HUES6 (cell line): ENCODE results near the gene MACROH2A2.
"Not testable (repeated sequence)": the region's sequence is repeated elsewhere in the genome, so short reads cannot be mapped to it uniquely, and the experiment has no call there.

ENCODE experiments used
- H3K27ac ChIP-seq: 2 replicates; pipeline ENCODE4 v1.7.0; 2013; ENCODE audit warnings: low read depth, mild to moderate bottlenecking, low read length, inconsistent platforms
- H3K27me3 ChIP-seq: 2 replicates; pipeline ENCODE4 v1.6.1; 2013; ENCODE audit warnings: low read length; ENCODE audit not compliant: control insufficient read depth, insufficient read depth
- H3K36me3 ChIP-seq: 2 replicates; pipeline ENCODE4 v1.6.1; 2013; ENCODE audit warnings: low read length; ENCODE audit not compliant: control insufficient read depth, insufficient read depth
- H3K4me1 ChIP-seq: 2 replicates; pipeline ENCODE4 v1.6.1; 2013; ENCODE audit warnings: low read length; ENCODE audit not compliant: control insufficient read depth, insufficient read depth
- H3K4me3 ChIP-seq: 2 replicates; pipeline ENCODE4 v1.5.1; 2013; ENCODE audit warnings: low read depth, low read length
- H3K9ac ChIP-seq: one replicate; pipeline ENCODE4 v1.6.1; 2013; ENCODE audit warnings: mild to moderate bottlenecking, low read length
- H3K9me3 ChIP-seq: 2 replicates; pipeline ENCODE4 v1.6.1; 2013; ENCODE audit warnings: low read depth, low read length; ENCODE audit not compliant: control insufficient read depth, insufficient read depth

MACROH2A2 gene

DNA sequence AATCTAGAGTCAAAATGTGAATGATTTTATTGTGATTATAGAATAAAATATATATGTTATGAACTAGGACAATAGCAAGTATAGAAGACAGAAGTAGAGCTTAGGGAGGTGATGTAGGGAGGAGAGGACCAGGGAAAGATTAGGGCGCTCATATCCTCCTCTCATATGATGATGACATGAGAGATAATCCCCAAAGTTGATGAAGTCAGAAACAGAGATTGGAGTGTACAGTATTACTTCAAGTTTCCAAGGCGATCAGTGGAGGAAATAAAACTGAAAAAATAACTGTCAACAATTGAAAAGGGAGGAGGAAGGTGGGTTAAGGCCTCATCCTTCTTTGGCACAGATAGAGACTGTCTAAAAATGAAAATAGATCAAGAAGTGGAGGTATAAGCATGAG, 14.9 kb downstream of the MACROH2A2 start:
- H3K36me3 ChIP-seq, result 0 out of 2 replicates have a peak, but pooled peaks cover 6% of the 10 kb centered on the region
- H3K4me3 ChIP-seq, result no peak overlapping the region
- no peaks in the 10 kb centered on the region for H3K9me3 ChIP-seq
- no peaks in the 10 kb centered on the region; the same call in 1 of the 2 replicates for H3K4me1 ChIP-seq
- no peak overlapping the region for H3K9ac ChIP-seq
- H3K27ac ChIP-seq, result no peak overlapping the region
- no peaks in the 10 kb centered on the region for H3K27me3 ChIP-seq

- no peak overlapping the region for H3K9ac ChIP-seq
- H3K36me3 ChIP-seq, result 0 out of 2 replicates have a peak, but pooled peaks cover 6% of the 10 kb centered on the region
- H3K27me3 ChIP-seq, result no peaks in the 10 kb centered on the region
- no peaks in the 10 kb centered on the region; the same call in 1 of the 2 replicates for H3K4me1 ChIP-seq
- no peaks in the 10 kb centered on the region for H3K9me3 ChIP-seq
- no peak overlapping the region for H3K4me3 ChIP-seq
- no peak overlapping the region for H3K27ac ChIP-seq
Observed at GRCh38 chr10:70068925-70069324, 16.3 kb downstream of the MACROH2A2 start.

GRCh38 chr10:70069346-70069745, 16.7 kb downstream of the MACROH2A2 start:
- H3K4me1 ChIP-seq, result no peaks in the 10 kb centered on the region; the same call in 1 of the 2 replicates

GRCh38 chr10:70070834-70071233, 18.2 kb downstream of the MACROH2A2 start:
- Histone ChIP-seq H3K36me3 (no peaks in the 10 kb centered on the region; the same call in 1 of the 2 replicates), H3K9ac (no peak overlapping the region), H3K27ac (no peak overlapping the region)

More at GRCh38 chr10:70069346-70069745, 16.7 kb downstream of the MACROH2A2 start:
- Histone ChIP-seq H3K4me3 (no peak overlapping the region), H3K9me3 (no peaks in the 10 kb centered on the region), H3K27me3 (no peaks in the 10 kb centered on the region), H3K36me3 (0 out of 2 replicates have a peak, but pooled peaks cover 6% of the 10 kb centered on the region), H3K27ac (no peak overlapping the region), H3K9ac (no peak overlapping the region)

GRCh38 chr10:70074165-70074564, 21.5 kb downstream of the MACROH2A2 start:
- Histone ChIP-seq H3K4me1 (peaks cover 11% of the 10 kb centered on the region), H3K9me3 (no peaks in the 10 kb centered on the region), H3K27ac (no peak overlapping the region), H3K27me3 (no peaks in the 10 kb centered on the region), H3K36me3 (peaks cover 9% of the 10 kb centered on the region; the same call in 1 of the 2 replicates), H3K9ac (no peak overlapping the region), H3K4me3 (no peak overlapping the region)

More at GRCh38 chr10:70070834-70071233, 18.2 kb downstream of the MACROH2A2 start:
- H3K4me3 ChIP-seq, result no peak overlapping the region
- H3K27me3 ChIP-seq, result no peaks in the 10 kb centered on the region
- H3K9me3 ChIP-seq, result no peaks in the 10 kb centered on the region
- no peaks in the 10 kb centered on the region; the same call in 1 of the 2 replicates for H3K4me1 ChIP-seq

DNA sequence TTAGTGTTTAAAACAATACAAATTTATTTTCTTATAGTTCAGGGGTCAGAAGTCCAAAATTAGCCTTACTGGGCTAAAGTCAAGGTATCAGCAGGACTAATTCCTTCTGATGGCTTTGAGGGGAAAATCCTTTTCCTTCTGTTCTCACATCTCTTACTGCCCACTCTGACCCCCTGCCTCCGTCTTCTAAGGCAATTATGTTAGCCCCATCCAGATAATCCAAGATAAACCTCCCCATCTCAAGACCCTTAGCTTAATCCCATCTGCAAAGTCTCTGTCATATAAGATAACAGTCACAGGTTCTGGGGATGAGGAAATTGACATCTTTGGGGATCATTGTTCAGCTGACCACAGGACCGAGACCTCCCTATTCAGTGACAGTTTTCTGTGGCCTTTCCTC, 22.3 kb downstream of the MACROH2A2 start:
- peaks cover 9% of the 10 kb centered on the region; the same call in 1 of the 2 replicates for H3K36me3 ChIP-seq
- no peak overlapping the region for H3K27ac ChIP-seq
- H3K9me3 ChIP-seq, result no peaks in the 10 kb centered on the region
- no peak overlapping the region for H3K9ac ChIP-seq
- no peak overlapping the region for H3K4me3 ChIP-seq
- H3K27me3 ChIP-seq, result no peaks in the 10 kb centered on the region
- H3K4me1 ChIP-seq, result peaks cover 12% of the 10 kb centered on the region

GRCh38 chr10:70078329-70078728, 25.7 kb downstream of the MACROH2A2 start:
- peaks cover 12% of the 10 kb centered on the region for H3K4me1 ChIP-seq

GRCh38 chr10:70078937-70079336, 26.3 kb downstream of the MACROH2A2 start:
- Histone ChIP-seq H3K27ac (no peak overlapping the region), H3K27me3 (no peaks in the 10 kb centered on the region), H3K4me3 (no peak overlapping the region), H3K4me1 (peaks cover 12% of the 10 kb centered on the region), H3K9me3 (no peaks in the 10 kb centered on the region), H3K9ac (no peak overlapping the region), H3K36me3 (peaks cover 14% of the 10 kb centered on the region; the same call in 1 of the 2 replicates)

More at GRCh38 chr10:70078329-70078728, 25.7 kb downstream of the MACROH2A2 start:
- Histone ChIP-seq H3K4me3 (no peak overlapping the region), H3K27ac (no peak overlapping the region), H3K9me3 (no peaks in the 10 kb centered on the region), H3K27me3 (no peaks in the 10 kb centered on the region), H3K36me3 (peaks cover 12% of the 10 kb centered on the region; the same call in 1 of the 2 replicates), H3K9ac (no peak overlapping the region)

DNA sequence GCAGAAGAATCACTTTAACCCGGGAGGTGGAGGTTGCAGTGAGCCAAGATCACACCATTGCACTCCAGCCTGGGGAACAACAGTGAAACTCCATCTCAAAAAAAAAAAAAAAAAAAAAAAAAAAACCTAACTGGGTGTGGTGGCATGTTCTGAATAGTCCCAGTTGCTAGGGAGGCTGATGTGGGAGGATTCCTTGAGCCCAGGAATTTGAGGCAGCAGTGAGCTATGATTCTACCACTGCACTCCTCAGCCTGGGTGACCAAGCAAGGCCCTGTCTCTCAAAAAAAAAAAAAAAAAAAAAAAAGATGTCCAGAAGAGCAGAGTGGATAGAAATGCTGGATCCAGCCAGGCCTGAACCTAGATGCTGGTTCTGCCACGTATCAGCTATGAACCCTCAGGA, 28.1 kb downstream of the MACROH2A2 start:
- H3K9me3 ChIP-seq, H3K27me3 ChIP-seq, H3K9ac ChIP-seq, H3K4me3 ChIP-seq, H3K27ac ChIP-seq: not testable (repeated sequence)
- H3K4me1 ChIP-seq, result peaks cover 12% of the 10 kb centered on the region
- H3K36me3 ChIP-seq, result peaks cover 14% of the 10 kb centered on the region; the same call in 1 of the 2 replicates

DNA sequence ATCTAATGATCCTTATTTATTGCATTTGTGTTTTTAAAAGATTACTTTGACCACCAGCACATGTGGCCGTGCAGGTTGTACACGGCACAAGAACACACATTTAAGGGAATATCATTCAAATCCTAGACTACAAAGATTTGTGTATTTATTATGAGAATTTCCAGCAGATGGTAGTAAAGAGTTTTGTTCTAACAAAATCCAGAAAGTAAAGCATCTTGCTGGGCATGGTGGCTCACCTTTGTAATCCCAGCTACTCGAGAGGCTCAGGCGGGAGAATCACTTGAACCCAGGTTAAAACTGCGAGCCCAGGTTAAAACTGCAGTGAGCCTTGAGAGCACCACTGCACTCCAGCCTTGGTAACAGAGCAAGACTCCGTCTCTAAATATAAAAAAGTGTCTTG, 31.5 kb downstream of the MACROH2A2 start:
- Histone ChIP-seq H3K27ac (no peak overlapping the region), H3K4me3 (no peak overlapping the region), H3K27me3 (no peaks in the 10 kb centered on the region), H3K9ac (no peak overlapping the region), H3K36me3 (peaks cover 7% of the 10 kb centered on the region; the same call in 1 of the 2 replicates), H3K4me1 (peaks cover under 1% of the 10 kb centered on the region; the same call in 1 of the 2 replicates), H3K9me3 (no peaks in the 10 kb centered on the region)

DNA sequence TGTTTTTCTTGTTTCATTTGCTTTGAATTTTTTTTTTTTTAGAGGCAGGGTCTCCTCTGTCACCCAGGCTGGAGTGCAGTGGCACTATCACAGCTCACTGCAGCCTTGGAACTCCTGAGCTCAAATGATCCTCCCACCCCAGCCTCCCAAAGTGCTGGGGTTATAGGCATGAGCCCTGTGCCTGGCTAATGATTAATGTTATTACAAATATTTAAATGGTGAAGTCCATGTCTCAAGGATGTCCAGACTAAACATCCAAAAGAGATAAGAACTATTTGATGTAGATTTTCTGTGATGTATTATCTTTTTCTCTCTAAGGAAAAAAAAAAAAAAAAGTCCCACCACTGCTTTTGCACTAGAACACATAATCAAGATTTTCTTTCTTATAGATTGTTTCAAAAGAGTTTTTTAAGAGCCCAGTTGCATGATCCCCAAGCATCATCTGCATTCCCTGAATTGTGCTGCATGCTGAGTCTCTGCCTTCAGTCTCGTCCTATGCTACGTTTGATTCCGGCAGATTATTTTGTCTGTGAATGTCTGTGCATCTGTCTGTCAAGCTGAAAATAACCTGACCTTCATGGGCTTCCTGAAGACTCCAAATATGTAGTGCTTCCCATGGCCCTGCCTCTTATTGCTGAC, 33.4 kb downstream of the MACROH2A2 start:
- Histone ChIP-seq H3K36me3 (peaks cover 20% of the 10 kb centered on the region), H3K4me3 (no peak overlapping the region), H3K9ac (no peak overlapping the region)

More for the DNA sequence above, 33.4 kb downstream of the MACROH2A2 start:
- no peak overlapping the region for H3K27ac ChIP-seq
- no peaks in the 10 kb centered on the region for H3K27me3 ChIP-seq
- H3K9me3 ChIP-seq, result no peaks in the 10 kb centered on the region
- H3K4me1 ChIP-seq, result no peaks in the 10 kb centered on the region
